Measurements from ENCODE around the gene THSD4.

The THSD4 gene

GRCh38 chr15:71129669-71130068 is 14.4 kb downstream of the THSD4 start:
- Histone ChIP-seq H3K27ac (ENCODE audit: insufficient read depth, low read length, poor library complexity, severe bottlenecking) (no peak overlapping the region), H3K4me3 (ENCODE audit: insufficient read depth, low read depth, low read length, poor library complexity, severe bottlenecking) (no peak overlapping the region), H3K27me3 (replicated peaks; ENCODE audit: control insufficient read depth, insufficient read depth, low read length, poor library complexity, severe bottlenecking) (no peaks in the 10 kb centered on the region), H3K4me1 (ENCODE audit: control insufficient read depth, insufficient read depth, low read length, poor library complexity, severe bottlenecking) (no peaks in the 10 kb centered on the region), H3K9me3 (ENCODE audit: control insufficient read depth, low read length) (no peaks in the 10 kb centered on the region), H3K36me3 (ENCODE audit: control insufficient read depth, insufficient read depth, low read length) (no peaks in the 10 kb centered on the region)
- DNase-seq, result no peak

- Histone ChIP-seq H3K9me3 (ENCODE audit: control insufficient read depth, low read length) (no peaks in the 10 kb centered on the region), H3K27me3 (replicated peaks; ENCODE audit: control insufficient read depth, insufficient read depth, low read length, poor library complexity, severe bottlenecking) (no peaks in the 10 kb centered on the region), H3K27ac (ENCODE audit: insufficient read depth, low read length, poor library complexity, severe bottlenecking) (no peak overlapping the region), H3K36me3 (ENCODE audit: control insufficient read depth, insufficient read depth, low read length) (no peaks in the 10 kb centered on the region), H3K4me1 (ENCODE audit: control insufficient read depth, insufficient read depth, low read length, poor library complexity, severe bottlenecking) (no peaks in the 10 kb centered on the region), H3K4me3 (ENCODE audit: insufficient read depth, low read depth, low read length, poor library complexity, severe bottlenecking) (no peak overlapping the region)
- DNase-seq, result no peak
Measured at GRCh38 chr15:71131601-71132362, 16.5 kb downstream of the THSD4 start.

- H3K4me1 ChIP-seq (ENCODE audit: control insufficient read depth, insufficient read depth, low read length, poor library complexity, severe bottlenecking), result no peaks in the 10 kb centered on the region
- no peaks in the 10 kb centered on the region for H3K36me3 ChIP-seq (ENCODE audit: control insufficient read depth, insufficient read depth, low read length)
- H3K4me3 ChIP-seq (ENCODE audit: insufficient read depth, low read depth, low read length, poor library complexity, severe bottlenecking), result no peak overlapping the region
- no peak for DNase-seq
- no peaks in the 10 kb centered on the region for H3K27me3 ChIP-seq (replicated peaks; ENCODE audit: control insufficient read depth, insufficient read depth, low read length, poor library complexity, severe bottlenecking)
- H3K9me3 ChIP-seq (ENCODE audit: control insufficient read depth, low read length), result no peaks in the 10 kb centered on the region
- H3K27ac ChIP-seq (ENCODE audit: insufficient read depth, low read length, poor library complexity, severe bottlenecking), result no peak overlapping the region
Measured at GRCh38 chr15:71133747-71134472, 18.6 kb downstream of the THSD4 start.

- Histone ChIP-seq H3K36me3 (ENCODE audit: control insufficient read depth, insufficient read depth, low read length) (no peaks in the 10 kb centered on the region), H3K27me3 (replicated peaks; ENCODE audit: control insufficient read depth, insufficient read depth, low read length, poor library complexity, severe bottlenecking) (no peaks in the 10 kb centered on the region), H3K4me3 (ENCODE audit: insufficient read depth, low read depth, low read length, poor library complexity, severe bottlenecking) (no peak overlapping the region), H3K4me1 (ENCODE audit: control insufficient read depth, insufficient read depth, low read length, poor library complexity, severe bottlenecking) (no peaks in the 10 kb centered on the region), H3K27ac (ENCODE audit: insufficient read depth, low read length, poor library complexity, severe bottlenecking) (no peak overlapping the region), H3K9me3 (ENCODE audit: control insufficient read depth, low read length) (no peaks in the 10 kb centered on the region)
- no peak for DNase-seq
Measured at GRCh38 chr15:71136159-71136783, 21.0 kb downstream of the THSD4 start.

GRCh38 chr15:71136793-71137518 is 21.7 kb downstream of the THSD4 start:
- Histone ChIP-seq H3K36me3 (ENCODE audit: control insufficient read depth, insufficient read depth, low read length) (no peaks in the 10 kb centered on the region), H3K27me3 (replicated peaks; ENCODE audit: control insufficient read depth, insufficient read depth, low read length, poor library complexity, severe bottlenecking) (no peaks in the 10 kb centered on the region), H3K9me3 (ENCODE audit: control insufficient read depth, low read length) (no peaks in the 10 kb centered on the region), H3K4me3 (ENCODE audit: insufficient read depth, low read depth, low read length, poor library complexity, severe bottlenecking) (no peak overlapping the region), H3K27ac (ENCODE audit: insufficient read depth, low read length, poor library complexity, severe bottlenecking) (no peak overlapping the region), H3K4me1 (ENCODE audit: control insufficient read depth, insufficient read depth, low read length, poor library complexity, severe bottlenecking) (no peaks in the 10 kb centered on the region)
- DNase-seq, result no peak

- Histone ChIP-seq H3K27me3 (replicated peaks; ENCODE audit: control insufficient read depth, insufficient read depth, low read length, poor library complexity, severe bottlenecking) (no peaks in the 10 kb centered on the region), H3K4me1 (ENCODE audit: control insufficient read depth, insufficient read depth, low read length, poor library complexity, severe bottlenecking) (no peaks in the 10 kb centered on the region), H3K9me3 (ENCODE audit: control insufficient read depth, low read length) (no peaks in the 10 kb centered on the region), H3K4me3 (ENCODE audit: insufficient read depth, low read depth, low read length, poor library complexity, severe bottlenecking) (no peak overlapping the region), H3K27ac (ENCODE audit: insufficient read depth, low read length, poor library complexity, severe bottlenecking) (no peak overlapping the region), H3K36me3 (ENCODE audit: control insufficient read depth, insufficient read depth, low read length) (no peaks in the 10 kb centered on the region)
- DNase-seq, result no peak
Measured at GRCh38 chr15:71138473-71138872, 23.2 kb downstream of the THSD4 start.

GRCh38 chr15:71139241-71139640 is 24.0 kb downstream of the THSD4 start:
- H3K27me3 ChIP-seq (replicated peaks; ENCODE audit: control insufficient read depth, insufficient read depth, low read length, poor library complexity, severe bottlenecking), result no peaks in the 10 kb centered on the region
- H3K36me3 ChIP-seq (ENCODE audit: control insufficient read depth, insufficient read depth, low read length), result no peaks in the 10 kb centered on the region
- H3K4me3 ChIP-seq (ENCODE audit: insufficient read depth, low read depth, low read length, poor library complexity, severe bottlenecking), result no peak overlapping the region
- no peak overlapping the region for H3K27ac ChIP-seq (ENCODE audit: insufficient read depth, low read length, poor library complexity, severe bottlenecking)
- DNase-seq, result no peak
- H3K9me3 ChIP-seq (ENCODE audit: control insufficient read depth, low read length), result no peaks in the 10 kb centered on the region
- no peaks in the 10 kb centered on the region for H3K4me1 ChIP-seq (ENCODE audit: control insufficient read depth, insufficient read depth, low read length, poor library complexity, severe bottlenecking)

GRCh38 chr15:71141572-71141971 is 26.3 kb downstream of the THSD4 start:
- DNase-seq, result no peak
- Histone ChIP-seq H3K27me3 (replicated peaks; ENCODE audit: control insufficient read depth, insufficient read depth, low read length, poor library complexity, severe bottlenecking) (no peaks in the 10 kb centered on the region), H3K4me1 (ENCODE audit: control insufficient read depth, insufficient read depth, low read length, poor library complexity, severe bottlenecking) (no peaks in the 10 kb centered on the region), H3K27ac (ENCODE audit: insufficient read depth, low read length, poor library complexity, severe bottlenecking) (no peak overlapping the region), H3K9me3 (ENCODE audit: control insufficient read depth, low read length) (no peaks in the 10 kb centered on the region), H3K36me3 (ENCODE audit: control insufficient read depth, insufficient read depth, low read length) (no peaks in the 10 kb centered on the region), H3K4me3 (ENCODE audit: insufficient read depth, low read depth, low read length, poor library complexity, severe bottlenecking) (no peak overlapping the region)

- no peaks in the 10 kb centered on the region for H3K9me3 ChIP-seq (ENCODE audit: control insufficient read depth, low read length)
- H3K4me1 ChIP-seq (ENCODE audit: control insufficient read depth, insufficient read depth, low read length, poor library complexity, severe bottlenecking), result no peaks in the 10 kb centered on the region
- H3K27me3 ChIP-seq (replicated peaks; ENCODE audit: control insufficient read depth, insufficient read depth, low read length, poor library complexity, severe bottlenecking), result no peaks in the 10 kb centered on the region
- DNase-seq, result no peak
- no peak overlapping the region for H3K4me3 ChIP-seq (ENCODE audit: insufficient read depth, low read depth, low read length, poor library complexity, severe bottlenecking)
- H3K27ac ChIP-seq (ENCODE audit: insufficient read depth, low read length, poor library complexity, severe bottlenecking), result no peak overlapping the region
- H3K36me3 ChIP-seq (ENCODE audit: control insufficient read depth, insufficient read depth, low read length), result no peaks in the 10 kb centered on the region
Measured at GRCh38 chr15:71142780-71143179, 27.5 kb downstream of the THSD4 start.

All from effector memory CD4-positive, alpha-beta T cell (primary cell).